Activated CD4-positive, alpha-beta memory T cell treated with anti-CD3 and anti-CD28 coated beads for 36 hours (primary cell): ENCODE data around the gene LEO1. TPM values are rescaled to one million over a fixed set of nuclear protein-coding genes. Genes with fewer than 3 reads are reported as not detected.

ENCODE experiments used
- total RNA-seq, 2 experiments: library from RNA; stranded (reverse); gene quantifications; one replicate each; pipeline ENCODE4 v1.2.3, GENCODE V29; 2021

Gene LEO1
- total RNA-seq, 2 experiments from 2014 or later, result 27.3 to 28.3 TPM

Other genes starting within 250 kb of the LEO1 start
- gene LYSMD2, start 234.1 kb downstream of the LEO1 start, total RNA-seq, result 10 to 100 TPM; 18.1 to 18.6 TPM
- gene TMOD2, start 220.2 kb downstream of the LEO1 start, total RNA-seq, result 1 to 10 TPM; 6.7 to 7.9 TPM
- 10 to 100 TPM; 56.9 to 61.6 TPM for gene TMOD3, start 142.1 kb downstream of the LEO1 start, total RNA-seq
- gene MAPK6, start 47.4 kb upstream of the LEO1 start, total RNA-seq, result 10 to 100 TPM; 39.9 to 40.8 TPM
- gene BCL2L10, start 141.0 kb upstream of the LEO1 start, total RNA-seq, result not detected
- gene GNB5, start 219.6 kb upstream of the LEO1 start, total RNA-seq, result 10 to 100 TPM; 24.0 to 25.1 TPM